Mucosa of descending colon (tissue), 3 donors: ENCODE measurements around the gene COBL. TPM values are rescaled to one million over a fixed set of nuclear protein-coding genes. Genes with fewer than 3 reads are reported as not detected.

Experiments
- ATAC-seq: fragments of 200-7000 bp; cut with Tn5 transposase; one replicate; pipeline ENCODE4 v1.9.1; 2020; ENCODE audit warnings: mild to moderate bottlenecking, moderate library complexity
- DNase-seq, 3 donors: peaks; one replicate each; pipeline ENCODE4 v3.0.0-alpha.2; 2020
- H3K36me3 ChIP-seq: fragments of 200-600 bp; one replicate; pipeline ENCODE4 v1.8.0; 2021; ENCODE audit warnings: low read depth, mild to moderate bottlenecking
- H3K4me1 ChIP-seq: fragments of 200-600 bp; one replicate; pipeline ENCODE4 v1.8.0; 2021; ENCODE audit warnings: low read depth, mild to moderate bottlenecking
- H3K4me3 ChIP-seq: fragments of 200-600 bp; one replicate; pipeline ENCODE4 v1.8.0; 2021; ENCODE audit warnings: mild to moderate bottlenecking
- H3K9me3 ChIP-seq: fragments of 200-600 bp; one replicate; pipeline ENCODE4 v1.8.0; 2021; ENCODE audit warnings: mild to moderate bottlenecking
- CTCF ChIP-seq: fragments of 200-600 bp; IDR thresholded peaks from one replicate; pipeline ENCODE4 v1.8.0; 2022; ENCODE audit warnings: antibody characterized with exemption, mild to moderate bottlenecking
- intact Hi-C, 2 donors: fragments of 100-400 bp; cut with DNase I in 1 of 2; cut with micrococcal nuclease in 1 of 2; formaldehyde crosslinking; loops; one replicate each; pipeline versions ENCODE4 v1.11.0 to v1.11.1; 2022; cut with DNase I, micrococcal nuclease
- total RNA-seq, 3 donors: library from RNA; stranded (reverse); fragmentation: NEBNext Ultra II Directional in 2 of 3; extraction: Animal tissue kit (Norgen Biotek cat#: 25700) in 2 of 3; gene quantifications; one replicate each; pipeline versions ENCODE4 v1.2.1 to v1.2.4, GENCODE V29; 2021 to 2023
- donor health status: DM: no; HTN: no; CAD: no; lungs with moderate emphysema.
- donor health status: DM: no; HTN: no; CAD: no.
- donor health status: DM: no; HTN: yes; CAD: no.

Gene COBL
- total RNA-seq, 3 donors from 2014 or later, result 48.6 to 91.8 (median 56.6) TPM

- no peak for TF ChIP-seq CTCF
- intact Hi-C loops, result no loop called here
- Histone ChIP-seq H3K4me1 (no peaks in the 10 kb centered on the region), H3K4me3 (no peak overlapping the region), H3K36me3 (no peaks in the 10 kb centered on the region), H3K9me3 (no peaks in the 10 kb centered on the region)
- DNase-seq, result no peak
- ATAC-seq, result no peak
These were observed 82.5 kb downstream of the COBL start for GRCh38 chr7:51234139-51234538.

- no peaks in the 10 kb centered on the region for H3K4me1 ChIP-seq
- H3K4me3 ChIP-seq, result no peak overlapping the region
- intact Hi-C loops, result no loop called here
- no peak for ATAC-seq
- TF ChIP-seq CTCF, result no peak
- H3K36me3 ChIP-seq, result no peaks in the 10 kb centered on the region
- no peak for DNase-seq
- no peaks in the 10 kb centered on the region for H3K9me3 ChIP-seq
These were observed 83.2 kb downstream of the COBL start for GRCh38 chr7:51233374-51233773.

DNA sequence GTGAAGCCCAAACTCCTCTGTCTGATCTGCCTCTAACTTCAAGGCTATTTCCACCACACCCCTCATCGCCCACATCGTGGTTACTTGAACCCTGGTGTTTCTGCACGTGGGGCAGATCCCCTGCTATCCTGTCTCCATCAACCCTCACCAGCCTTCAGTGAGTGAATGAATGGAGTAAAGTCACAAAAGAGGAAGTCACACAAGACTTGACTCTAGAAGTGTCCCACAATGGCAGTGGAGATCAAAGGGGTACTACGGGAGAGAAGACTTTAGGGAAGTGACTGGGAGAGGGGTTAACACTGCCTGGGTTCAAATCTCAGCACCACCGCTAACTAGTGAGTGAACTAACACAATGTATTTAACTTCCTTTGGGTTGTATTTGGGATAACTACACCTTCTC, 85.9 kb downstream of the COBL start:
- no peak for TF ChIP-seq CTCF
- intact Hi-C loops, result no loop called here

DNA sequence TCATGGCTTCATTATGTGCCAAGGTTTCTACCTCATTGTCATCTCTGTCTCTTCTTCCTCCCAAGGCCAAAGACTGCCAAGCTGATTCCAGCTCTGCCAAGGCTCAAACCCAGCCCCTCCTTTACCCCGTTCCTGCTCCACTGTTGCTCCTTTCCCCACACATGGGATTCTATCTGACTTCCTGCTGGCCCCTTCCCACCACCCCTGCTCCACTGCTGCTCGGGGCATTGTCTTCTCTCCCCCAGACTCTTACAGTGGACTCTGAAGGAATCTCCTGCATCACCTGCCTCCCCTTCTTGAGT, 86.3 kb downstream of the COBL start:
- TF ChIP-seq CTCF, result no peak
- Histone ChIP-seq H3K36me3 (no peaks in the 10 kb centered on the region), H3K4me1 (peaks cover 7% of the 10 kb centered on the region), H3K9me3 (no peaks in the 10 kb centered on the region), H3K4me3 (no peak overlapping the region)
- ATAC-seq, result no peak
- DNase-seq, result no peak
- intact Hi-C loops, result no loop called here

More for the DNA sequence above, 85.9 kb downstream of the COBL start:
- no peaks in the 10 kb centered on the region for H3K9me3 ChIP-seq
- H3K4me1 ChIP-seq, result peaks cover 3% of the 10 kb centered on the region
- ATAC-seq (no peak), DNase-seq (no peak)
- H3K4me3 ChIP-seq, result no peak overlapping the region
- H3K36me3 ChIP-seq, result no peaks in the 10 kb centered on the region

DNA sequence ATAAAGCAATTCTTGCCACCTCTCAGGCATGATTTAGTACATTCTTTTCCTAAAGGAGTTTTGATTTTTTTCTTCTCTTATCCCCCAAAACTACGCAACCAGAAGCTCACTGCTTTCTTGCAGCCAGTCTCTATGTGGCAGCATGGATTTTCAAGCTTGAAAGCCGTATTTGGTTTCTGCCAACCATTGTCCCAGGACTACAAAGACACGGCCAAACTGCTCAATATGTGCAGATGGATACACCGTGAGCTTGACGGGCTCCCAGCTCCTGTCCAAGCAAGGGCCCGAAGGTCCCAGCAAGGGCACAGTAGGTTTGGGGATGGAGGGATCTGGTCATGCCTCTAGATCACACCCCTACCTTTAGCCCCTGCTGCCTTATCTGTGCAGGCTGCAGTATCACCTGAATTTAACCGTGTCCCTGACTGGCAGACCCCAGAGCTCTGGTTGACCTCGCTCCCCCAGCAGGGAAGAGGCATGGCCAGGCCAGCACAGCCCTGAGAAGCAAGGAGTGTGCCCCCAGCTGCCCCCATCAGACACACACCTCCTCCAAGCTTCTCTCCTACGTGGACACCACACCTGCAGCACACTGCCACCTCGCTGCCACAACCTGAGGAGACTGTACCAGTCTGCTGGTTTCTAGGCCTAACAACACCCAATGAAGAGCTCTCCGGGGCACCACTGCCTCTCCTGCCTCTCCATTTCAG, 86.8 kb downstream of the COBL start:
- intact Hi-C loops, result no loop called here
- DNase-seq (no peak), ATAC-seq (no peak)
- Histone ChIP-seq H3K9me3 (no peaks in the 10 kb centered on the region), H3K36me3 (no peaks in the 10 kb centered on the region), H3K4me1 (peaks cover 9% of the 10 kb centered on the region), H3K4me3 (no peak overlapping the region)
- no peak for TF ChIP-seq CTCF

DNA sequence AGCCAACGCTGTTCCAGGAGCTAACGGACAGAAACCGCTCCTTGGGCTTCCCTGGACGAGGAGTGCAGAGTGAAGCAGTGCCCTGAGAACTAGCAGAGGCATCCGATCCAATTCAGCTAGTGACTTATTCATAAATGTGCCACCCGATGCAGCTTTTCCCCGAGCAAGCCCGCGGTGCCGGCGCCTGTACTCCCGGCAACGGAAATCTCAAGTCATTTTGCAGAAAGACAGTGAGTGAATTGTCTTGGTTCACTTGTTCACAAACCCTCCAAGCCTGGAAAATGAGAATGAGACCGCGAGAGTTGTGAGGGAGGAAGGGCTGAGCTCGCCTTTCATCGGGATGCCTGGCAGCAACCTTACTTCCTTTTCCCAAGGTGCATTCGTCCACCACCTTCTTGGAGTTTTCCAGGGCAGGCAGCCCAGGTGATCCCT, 87.5 kb downstream of the COBL start:
- Histone ChIP-seq H3K4me3 (no peak overlapping the region), H3K4me1 (peaks cover 10% of the 10 kb centered on the region), H3K9me3 (no peaks in the 10 kb centered on the region), H3K36me3 (no peaks in the 10 kb centered on the region)
- intact Hi-C loops, result no loop called here
- DNase-seq, result no peak
- TF ChIP-seq CTCF, result no peak
- no peak for ATAC-seq
